WTC11 (cell line): ENCODE results near the gene PCNX3.

Experiments
- IRF2 ChIP-seq: sonication (generic); formaldehyde crosslinking; IDR thresholded peaks from 2 replicates; pipeline ENCODE4 v1.8.0; 2022; ENCODE audit warnings: low read depth, missing genetic modification reagents, borderline replicate concordance
- KAT7 ChIP-seq: sonication (generic); formaldehyde crosslinking; IDR thresholded peaks from 2 replicates; pipeline ENCODE4 v1.8.1; 2023; ENCODE audit warnings: missing genetic modification reagents, mild to moderate bottlenecking, borderline replicate concordance
- NFE2L1 ChIP-seq: sonication (generic); formaldehyde crosslinking; IDR thresholded peaks from 2 replicates; pipeline ENCODE4 v1.8.1; 2023; ENCODE audit warnings: missing genetic modification reagents
- TP53 ChIP-seq: sonication (generic); formaldehyde crosslinking; IDR thresholded peaks from 2 replicates; pipeline ENCODE4 v1.8.1; 2023; ENCODE audit warnings: mild to moderate bottlenecking, missing genetic modification reagents
- ZMAT4 ChIP-seq: fragments of 250-450 bp; sonication (Bioruptor Pico); IDR thresholded peaks from 2 replicates; pipeline ENCODE4 v1.9.0; 2021; ENCODE audit warnings: mild to moderate bottlenecking
- ZNF138 ChIP-seq: sonication (generic); formaldehyde crosslinking; conservative IDR thresholded peaks from 2 replicates; pipeline ENCODE4 v1.8.1; 2022; ENCODE audit warnings: mild to moderate bottlenecking, moderate library complexity, missing genetic modification reagents
- TF ChIP-seq, protein P1 (sequence below): sonication (generic); formaldehyde crosslinking; IDR thresholded peaks from 2 replicates; pipeline ENCODE4 v1.8.1; 2023; ENCODE audit warnings: mild to moderate bottlenecking, missing genetic modification reagents
- TF ChIP-seq, protein P2 (sequence below): fragments of 200-600 bp; IDR thresholded peaks from 2 replicates; pipeline ENCODE4 v1.8.0; 2022; ENCODE audit warnings: antibody characterized with exemption
- TF ChIP-seq, protein P3 (sequence below): sonication (generic); formaldehyde crosslinking; IDR thresholded peaks from 2 replicates; pipeline ENCODE4 v1.8.1; 2023; ENCODE audit warnings: mild to moderate bottlenecking, missing genetic modification reagents, moderate library complexity

DNA sequence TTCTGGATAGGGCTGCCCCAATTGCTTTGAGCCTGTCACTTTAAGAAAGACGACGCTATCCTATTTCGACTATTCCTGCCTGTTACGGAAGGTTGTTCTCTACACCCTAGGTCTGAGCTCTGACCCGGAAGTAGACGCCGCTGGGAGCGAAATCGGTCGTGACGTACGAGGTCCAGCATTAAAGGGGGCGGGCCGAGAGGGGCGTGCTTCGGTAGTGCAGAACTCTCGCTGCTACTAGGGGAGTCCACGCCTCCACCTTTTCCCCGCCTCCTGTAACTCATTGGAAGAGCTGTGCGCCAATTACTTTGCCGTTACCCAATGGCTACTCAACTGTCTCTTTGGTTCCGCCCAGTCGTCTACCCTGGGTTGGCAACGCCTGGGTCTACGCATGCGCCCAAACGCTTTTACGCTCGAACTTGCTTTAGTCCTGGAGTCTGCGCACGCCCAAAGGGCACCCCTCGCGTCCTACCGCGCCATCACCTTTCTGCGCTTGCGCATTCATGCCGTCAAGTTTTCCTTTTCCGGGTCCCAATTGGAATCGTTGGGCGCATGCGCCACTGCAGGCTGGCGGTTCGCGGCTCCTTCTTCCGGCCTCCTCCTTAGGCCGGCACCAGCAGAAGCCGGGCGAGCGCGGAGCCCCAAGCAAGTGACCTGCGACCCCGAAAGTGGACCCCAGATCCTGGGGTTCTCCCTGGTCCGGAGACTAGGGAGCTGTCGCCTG is at the start of gene PCNX3:
- TF ChIP-seq, protein P1, sequence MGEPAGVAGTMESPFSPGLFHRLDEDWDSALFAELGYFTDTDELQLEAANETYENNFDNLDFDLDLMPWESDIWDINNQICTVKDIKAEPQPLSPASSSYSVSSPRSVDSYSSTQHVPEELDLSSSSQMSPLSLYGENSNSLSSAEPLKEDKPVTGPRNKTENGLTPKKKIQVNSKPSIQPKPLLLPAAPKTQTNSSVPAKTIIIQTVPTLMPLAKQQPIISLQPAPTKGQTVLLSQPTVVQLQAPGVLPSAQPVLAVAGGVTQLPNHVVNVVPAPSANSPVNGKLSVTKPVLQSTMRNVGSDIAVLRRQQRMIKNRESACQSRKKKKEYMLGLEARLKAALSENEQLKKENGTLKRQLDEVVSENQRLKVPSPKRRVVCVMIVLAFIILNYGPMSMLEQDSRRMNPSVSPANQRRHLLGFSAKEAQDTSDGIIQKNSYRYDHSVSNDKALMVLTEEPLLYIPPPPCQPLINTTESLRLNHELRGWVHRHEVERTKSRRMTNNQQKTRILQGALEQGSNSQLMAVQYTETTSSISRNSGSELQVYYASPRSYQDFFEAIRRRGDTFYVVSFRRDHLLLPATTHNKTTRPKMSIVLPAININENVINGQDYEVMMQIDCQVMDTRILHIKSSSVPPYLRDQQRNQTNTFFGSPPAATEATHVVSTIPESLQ (CRISPR knock-in tag) = no peak
- TF ChIP-seq, protein P2, sequence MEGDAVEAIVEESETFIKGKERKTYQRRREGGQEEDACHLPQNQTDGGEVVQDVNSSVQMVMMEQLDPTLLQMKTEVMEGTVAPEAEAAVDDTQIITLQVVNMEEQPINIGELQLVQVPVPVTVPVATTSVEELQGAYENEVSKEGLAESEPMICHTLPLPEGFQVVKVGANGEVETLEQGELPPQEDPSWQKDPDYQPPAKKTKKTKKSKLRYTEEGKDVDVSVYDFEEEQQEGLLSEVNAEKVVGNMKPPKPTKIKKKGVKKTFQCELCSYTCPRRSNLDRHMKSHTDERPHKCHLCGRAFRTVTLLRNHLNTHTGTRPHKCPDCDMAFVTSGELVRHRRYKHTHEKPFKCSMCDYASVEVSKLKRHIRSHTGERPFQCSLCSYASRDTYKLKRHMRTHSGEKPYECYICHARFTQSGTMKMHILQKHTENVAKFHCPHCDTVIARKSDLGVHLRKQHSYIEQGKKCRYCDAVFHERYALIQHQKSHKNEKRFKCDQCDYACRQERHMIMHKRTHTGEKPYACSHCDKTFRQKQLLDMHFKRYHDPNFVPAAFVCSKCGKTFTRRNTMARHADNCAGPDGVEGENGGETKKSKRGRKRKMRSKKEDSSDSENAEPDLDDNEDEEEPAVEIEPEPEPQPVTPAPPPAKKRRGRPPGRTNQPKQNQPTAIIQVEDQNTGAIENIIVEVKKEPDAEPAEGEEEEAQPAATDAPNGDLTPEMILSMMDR = no peak
- TF ChIP-seq ZNF138 (CRISPR knock-in tag) (no peak), KAT7 (no peak), TP53 (CRISPR knock-in tag) (no peak), ZMAT4 (CRISPR knock-in tag) (no peak), IRF2 (CRISPR knock-in tag) (no peak), NFE2L1 (CRISPR knock-in tag) (no peak)
- TF ChIP-seq, protein P3, sequence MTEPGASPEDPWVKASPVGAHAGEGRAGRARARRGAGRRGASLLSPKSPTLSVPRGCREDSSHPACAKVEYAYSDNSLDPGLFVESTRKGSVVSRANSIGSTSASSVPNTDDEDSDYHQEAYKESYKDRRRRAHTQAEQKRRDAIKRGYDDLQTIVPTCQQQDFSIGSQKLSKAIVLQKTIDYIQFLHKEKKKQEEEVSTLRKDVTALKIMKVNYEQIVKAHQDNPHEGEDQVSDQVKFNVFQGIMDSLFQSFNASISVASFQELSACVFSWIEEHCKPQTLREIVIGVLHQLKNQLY (CRISPR knock-in tag) = no peak
